Measurements from ENCODE around the gene TMEM14B.
"Not testable (repeated sequence)": the region's sequence is repeated elsewhere in the genome, so short reads cannot be mapped to it uniquely, and the experiment has no call there.

TMEM14B gene

DNA sequence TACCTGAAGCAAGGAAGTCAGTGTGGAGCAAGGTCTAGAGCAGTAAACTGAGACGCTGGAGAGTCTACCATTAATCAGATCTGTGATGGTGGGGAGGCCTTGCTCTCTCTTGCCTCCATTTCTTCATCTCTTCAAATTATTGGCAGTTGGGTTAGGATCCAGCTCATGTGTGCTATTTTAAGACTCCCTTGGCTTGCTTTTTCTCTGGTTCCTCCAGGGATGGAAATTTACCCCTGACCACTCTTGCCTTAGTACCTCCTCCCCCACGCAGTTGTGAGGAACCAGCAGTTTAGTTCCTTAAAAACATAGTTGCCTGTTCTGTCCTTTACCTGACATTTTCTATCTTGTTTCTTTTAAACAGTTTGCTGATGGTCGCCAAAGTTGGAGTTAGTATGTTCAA is 17.4 kb upstream of the TMEM14B start:
- DNase-seq (ENCODE audit: extremely low read depth, low read depth): no peak
- TF ChIP-seq, protein P1, sequence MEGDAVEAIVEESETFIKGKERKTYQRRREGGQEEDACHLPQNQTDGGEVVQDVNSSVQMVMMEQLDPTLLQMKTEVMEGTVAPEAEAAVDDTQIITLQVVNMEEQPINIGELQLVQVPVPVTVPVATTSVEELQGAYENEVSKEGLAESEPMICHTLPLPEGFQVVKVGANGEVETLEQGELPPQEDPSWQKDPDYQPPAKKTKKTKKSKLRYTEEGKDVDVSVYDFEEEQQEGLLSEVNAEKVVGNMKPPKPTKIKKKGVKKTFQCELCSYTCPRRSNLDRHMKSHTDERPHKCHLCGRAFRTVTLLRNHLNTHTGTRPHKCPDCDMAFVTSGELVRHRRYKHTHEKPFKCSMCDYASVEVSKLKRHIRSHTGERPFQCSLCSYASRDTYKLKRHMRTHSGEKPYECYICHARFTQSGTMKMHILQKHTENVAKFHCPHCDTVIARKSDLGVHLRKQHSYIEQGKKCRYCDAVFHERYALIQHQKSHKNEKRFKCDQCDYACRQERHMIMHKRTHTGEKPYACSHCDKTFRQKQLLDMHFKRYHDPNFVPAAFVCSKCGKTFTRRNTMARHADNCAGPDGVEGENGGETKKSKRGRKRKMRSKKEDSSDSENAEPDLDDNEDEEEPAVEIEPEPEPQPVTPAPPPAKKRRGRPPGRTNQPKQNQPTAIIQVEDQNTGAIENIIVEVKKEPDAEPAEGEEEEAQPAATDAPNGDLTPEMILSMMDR (IDR thresholded peaks at IDR 0.05; ENCODE audit: low read depth, low read length, missing control alignments): no peak
- H3K4me3 ChIP-seq (replicated peaks; ENCODE audit: low read depth, low read length): no peak overlapping the region

DNA sequence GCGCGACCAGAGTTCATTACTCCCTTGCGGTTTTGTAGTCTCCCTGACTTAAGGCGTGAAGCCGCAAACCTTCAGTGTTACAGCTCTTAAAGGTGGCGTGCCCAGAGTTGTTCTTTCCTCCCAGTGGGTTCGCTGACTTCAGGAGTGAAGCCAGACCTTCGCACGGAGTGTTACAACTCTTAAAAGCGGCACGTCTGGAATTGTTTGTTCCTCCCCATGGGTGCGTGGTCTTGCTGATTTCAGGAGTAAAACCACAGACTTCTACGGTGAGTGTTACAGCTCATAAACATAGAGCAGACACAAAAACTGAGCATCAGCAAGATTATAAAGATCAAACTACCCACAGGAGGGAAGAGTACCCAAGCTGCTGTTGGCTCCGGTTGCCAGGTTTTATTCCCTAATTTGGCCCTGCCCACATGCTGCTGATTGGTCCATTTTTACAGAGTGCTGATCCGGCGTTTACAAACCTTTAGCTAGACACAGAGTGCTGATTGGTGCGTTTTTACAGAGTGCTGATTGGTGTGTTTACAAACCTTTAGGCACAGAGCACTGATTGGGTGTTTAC is 14.4 kb upstream of the TMEM14B start:
- TF ChIP-seq, protein P1 (IDR thresholded peaks at IDR 0.05; ENCODE audit: low read depth, low read length, missing control alignments): no peak
- H3K4me3 ChIP-seq (replicated peaks; ENCODE audit: low read depth, low read length): no peak overlapping the region
- no peak for DNase-seq (ENCODE audit: extremely low read depth, low read depth)

DNA sequence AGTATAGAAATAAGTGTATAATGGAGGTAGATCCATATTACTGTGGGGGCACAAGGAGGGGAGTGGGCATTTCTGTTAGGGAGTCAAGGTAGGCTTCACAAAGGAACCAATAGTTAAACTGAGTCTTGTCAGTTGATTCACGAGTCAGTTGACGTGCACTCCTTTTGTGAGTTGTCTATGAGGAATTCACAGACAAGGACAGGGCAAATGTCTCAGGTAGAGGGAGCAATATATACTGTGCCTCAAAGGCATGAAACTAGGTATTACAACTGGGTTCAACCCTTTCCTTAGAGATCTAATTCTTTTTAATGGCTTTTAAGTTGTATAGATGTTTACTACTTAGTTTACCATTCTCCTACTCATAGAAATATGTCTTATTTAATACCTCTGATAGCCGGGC is 13.7 kb upstream of the TMEM14B start:
- TF ChIP-seq, protein P1 (IDR thresholded peaks at IDR 0.05; ENCODE audit: low read depth, low read length, missing control alignments): no peak
- H3K4me3 ChIP-seq (replicated peaks; ENCODE audit: low read depth, low read length): no peak overlapping the region
- DNase-seq (ENCODE audit: extremely low read depth, low read depth): no peak

DNA sequence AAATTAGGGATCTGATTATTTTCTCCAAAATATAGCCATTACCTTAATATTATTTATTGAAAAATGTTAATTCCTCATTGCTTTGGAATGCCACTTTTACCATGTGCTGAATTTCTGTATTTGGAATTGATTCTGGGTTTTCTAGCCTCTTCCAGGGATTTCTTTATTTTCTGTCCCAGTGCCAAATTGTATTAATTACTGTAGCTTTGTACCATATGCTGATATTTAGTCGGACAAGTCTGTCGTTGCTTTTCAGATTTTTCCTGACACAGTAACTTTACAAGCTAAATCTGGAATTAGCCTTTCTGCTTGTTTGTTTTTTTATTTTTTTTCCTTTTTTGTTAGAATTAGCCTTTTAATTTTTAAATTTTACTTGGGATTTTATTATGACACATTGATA is 10.9 kb upstream of the TMEM14B start:
- TF ChIP-seq, protein P1 (IDR thresholded peaks at IDR 0.05; ENCODE audit: low read depth, low read length, missing control alignments): no peak
- H3K4me3 ChIP-seq (replicated peaks; ENCODE audit: low read depth, low read length): no peak overlapping the region
- no peak for DNase-seq (ENCODE audit: extremely low read depth, low read depth)

DNA sequence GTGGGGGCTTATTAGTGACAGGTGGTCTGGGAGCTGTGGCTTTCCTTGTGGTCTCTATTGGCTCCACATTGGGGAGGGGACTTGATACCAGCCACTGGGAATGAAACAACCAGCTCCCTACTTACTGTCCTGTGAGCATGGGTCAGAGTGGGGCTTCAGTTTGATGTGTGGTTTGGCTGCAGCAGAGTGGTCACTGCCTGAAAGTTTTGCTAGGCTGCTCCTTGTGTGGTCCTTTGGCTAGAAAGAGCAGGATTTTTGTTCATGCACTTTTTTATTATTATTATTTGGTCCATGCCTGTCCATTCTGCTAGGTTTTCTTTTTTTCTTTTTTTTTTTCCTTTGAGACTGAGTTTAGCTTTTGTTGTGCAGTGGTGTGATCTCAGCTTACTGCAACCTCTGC is 7.5 kb upstream of the TMEM14B start:
- no peak for DNase-seq (ENCODE audit: extremely low read depth, low read depth)
- no peak overlapping the region for H3K4me3 ChIP-seq (replicated peaks; ENCODE audit: low read depth, low read length)
- TF ChIP-seq, protein P1 (IDR thresholded peaks at IDR 0.05; ENCODE audit: low read depth, low read length, missing control alignments): no peak

DNA sequence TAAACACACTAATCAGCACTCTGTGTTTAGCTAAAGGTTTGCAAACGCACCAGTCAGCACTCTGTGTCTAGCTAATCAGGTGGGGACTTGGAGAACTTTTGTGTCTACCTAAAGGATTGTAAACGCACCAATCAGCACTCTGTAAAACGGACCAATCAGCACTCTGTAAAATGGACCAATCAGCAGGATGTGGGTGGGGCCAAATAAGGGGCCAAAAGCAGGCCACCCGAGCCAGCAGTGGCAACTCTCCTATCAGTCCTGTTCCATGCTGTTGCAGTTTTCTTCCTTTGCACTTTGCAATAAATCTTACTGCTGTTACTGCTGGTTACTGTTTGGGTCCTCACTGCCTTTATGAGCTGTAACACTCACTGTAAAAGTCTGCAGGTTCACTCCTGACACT is 6.0 kb upstream of the TMEM14B start:
- DNase-seq (ENCODE audit: extremely low read depth, low read depth); H3K4me3 ChIP-seq (replicated peaks; ENCODE audit: low read depth, low read length): not testable (repeated sequence)

DNA sequence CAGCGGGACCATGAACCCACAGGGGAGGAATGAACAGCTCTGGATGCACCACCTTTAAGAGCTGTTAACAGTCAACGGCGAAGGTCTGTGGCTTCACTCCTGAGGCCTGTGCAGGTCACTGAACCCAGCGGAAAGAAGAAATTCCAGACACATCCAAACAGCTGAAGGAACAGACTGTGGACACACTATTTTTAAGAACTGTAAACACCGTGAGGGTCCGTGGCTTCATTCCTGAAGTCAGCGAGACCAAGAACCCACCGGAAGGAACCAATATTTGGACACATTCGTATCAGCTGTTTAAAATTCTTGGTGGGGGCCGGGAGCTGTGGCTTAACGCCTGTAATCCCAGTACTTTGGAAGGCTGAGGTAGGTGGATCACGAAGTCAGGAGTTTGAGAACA is 5.4 kb upstream of the TMEM14B start:
- TF ChIP-seq, protein P1 (IDR thresholded peaks at IDR 0.05; ENCODE audit: low read depth, low read length, missing control alignments): no peak
- H3K4me3 ChIP-seq (replicated peaks; ENCODE audit: low read depth, low read length): no peak overlapping the region
- no peak for DNase-seq (ENCODE audit: extremely low read depth, low read depth)

Data from HFF-Myc (cell line).